ENCODE measurements around the gene CLBA1. TPM values are rescaled to one million over a fixed set of nuclear protein-coding genes. Genes with fewer than 3 reads are reported as not detected.

The CLBA1 gene
- total RNA-seq, 2 experiments from 2014 or later: 0.82 to 1.2 TPM

GRCh38 chr14:105039458-105040205, 54.0 kb downstream of the CLBA1 start:
- Histone ChIP-seq H4K20me1 (ENCODE audit: insufficient read depth, low read length) (no peaks in the 10 kb centered on the region), H3K36me3 (ENCODE audit: insufficient read depth, low read length) (no peaks in the 10 kb centered on the region), H3K4me2 (ENCODE audit: low read length) (no peak overlapping the region), H3K4me1 (ENCODE audit: insufficient read depth, low read length, poor library complexity, severe bottlenecking) (no peaks in the 10 kb centered on the region), H2AFZ (ENCODE audit: low read length) (no peak overlapping the region), H3K27ac (ENCODE audit: low read depth, low read length, poor library complexity, severe bottlenecking) (no peak overlapping the region), H3K4me3 (ENCODE audit: low read depth, low read length, poor library complexity, severe bottlenecking) (no peak overlapping the region), H3K9me3 (ENCODE audit: low read length) (no peaks in the 10 kb centered on the region), H3K79me2 (ENCODE audit: insufficient read depth, low read depth, low read length) (no peaks in the 10 kb centered on the region), H3K9me2 (ENCODE audit: insufficient read depth, low read length) (no peaks in the 10 kb centered on the region)
- no peak for DNase-seq (ENCODE audit: low spot score)
- intact Hi-C loops (cut with micrococcal nuclease; ENCODE audit: unreplicated experiment): no loop called here
- no TSS peak for BruUV-seq (replicated peaks)
- no peak for TF ChIP-seq EZH2phosphoT487 (IDR thresholded peaks at IDR 0.05; ENCODE audit: borderline replicate concordance, low read depth, low read length)
- TF ChIP-seq, protein P1, sequence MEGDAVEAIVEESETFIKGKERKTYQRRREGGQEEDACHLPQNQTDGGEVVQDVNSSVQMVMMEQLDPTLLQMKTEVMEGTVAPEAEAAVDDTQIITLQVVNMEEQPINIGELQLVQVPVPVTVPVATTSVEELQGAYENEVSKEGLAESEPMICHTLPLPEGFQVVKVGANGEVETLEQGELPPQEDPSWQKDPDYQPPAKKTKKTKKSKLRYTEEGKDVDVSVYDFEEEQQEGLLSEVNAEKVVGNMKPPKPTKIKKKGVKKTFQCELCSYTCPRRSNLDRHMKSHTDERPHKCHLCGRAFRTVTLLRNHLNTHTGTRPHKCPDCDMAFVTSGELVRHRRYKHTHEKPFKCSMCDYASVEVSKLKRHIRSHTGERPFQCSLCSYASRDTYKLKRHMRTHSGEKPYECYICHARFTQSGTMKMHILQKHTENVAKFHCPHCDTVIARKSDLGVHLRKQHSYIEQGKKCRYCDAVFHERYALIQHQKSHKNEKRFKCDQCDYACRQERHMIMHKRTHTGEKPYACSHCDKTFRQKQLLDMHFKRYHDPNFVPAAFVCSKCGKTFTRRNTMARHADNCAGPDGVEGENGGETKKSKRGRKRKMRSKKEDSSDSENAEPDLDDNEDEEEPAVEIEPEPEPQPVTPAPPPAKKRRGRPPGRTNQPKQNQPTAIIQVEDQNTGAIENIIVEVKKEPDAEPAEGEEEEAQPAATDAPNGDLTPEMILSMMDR (conservative IDR thresholded peaks at IDR 0.05; ENCODE audit: low read length): no peak
- ChIA-PET CTCF (ENCODE audit: unreplicated experiment) (no interaction called here), POLR2A (no interaction called here)

- Histone ChIP-seq H2AFZ (ENCODE audit: low read length) (no peak overlapping the region), H3K4me3 (ENCODE audit: low read depth, low read length, poor library complexity, severe bottlenecking) (no peak overlapping the region), H4K20me1 (ENCODE audit: insufficient read depth, low read length) (no peaks in the 10 kb centered on the region), H3K79me2 (ENCODE audit: insufficient read depth, low read depth, low read length) (no peaks in the 10 kb centered on the region), H3K9me3 (ENCODE audit: low read length) (no peaks in the 10 kb centered on the region), H3K9me2 (ENCODE audit: insufficient read depth, low read length) (no peaks in the 10 kb centered on the region), H3K36me3 (ENCODE audit: insufficient read depth, low read length) (no peaks in the 10 kb centered on the region), H3K4me1 (ENCODE audit: insufficient read depth, low read length, poor library complexity, severe bottlenecking) (peaks cover 4% of the 10 kb centered on the region), H3K27ac (ENCODE audit: low read depth, low read length, poor library complexity, severe bottlenecking) (no peak overlapping the region), H3K4me2 (ENCODE audit: low read length) (no peak overlapping the region)
- BruUV-seq (replicated peaks): no TSS peak
- POLR2A ChIA-PET: interaction anchor here (0.7 kb wide), 1 partner anchor 150 kb away, joined by 4 read pairs; no protein-coding TSS in a partner anchor
- CTCF ChIA-PET (ENCODE audit: unreplicated experiment): no interaction called here
- TF ChIP-seq, protein P1 (conservative IDR thresholded peaks at IDR 0.05; ENCODE audit: low read length): no peak
- TF ChIP-seq EZH2phosphoT487 (IDR thresholded peaks at IDR 0.05; ENCODE audit: borderline replicate concordance, low read depth, low read length): no peak
- intact Hi-C loops (cut with micrococcal nuclease; ENCODE audit: unreplicated experiment): no loop called here
- no peak for DNase-seq (ENCODE audit: low spot score)
These were observed 56.5 kb downstream of the CLBA1 start for GRCh38 chr14:105041841-105042765.
